Fibroblast of mammary gland (primary cell): ENCODE results near the gene CST7.

ENCODE experiments used
- DNase-seq: peaks from one replicate; pipeline ENCODE4 v3.0.0-alpha.2; 2010; ENCODE audit warnings: low read depth
- H3K4me3 ChIP-seq: 2 replicates; pipeline ENCODE4 v1.5.1; 2011; ENCODE audit warnings: low read depth, mild to moderate bottlenecking, low read length, moderate library complexity; ENCODE audit not compliant: control insufficient read depth
- CTCF ChIP-seq: conservative IDR thresholded peaks from 2 replicates; pipeline ENCODE4 v1.5.1; 2011; ENCODE audit warnings: low read depth, low read length, inconsistent platforms; ENCODE audit not compliant: control insufficient read depth, insufficient read depth

Gene CST7

GRCh38 chr20:24983896-24984295, 34.8 kb downstream of the CST7 start:
- H3K4me3 ChIP-seq, result no peak overlapping the region
- DNase-seq, result no peak
- no peak for TF ChIP-seq CTCF

DNA sequence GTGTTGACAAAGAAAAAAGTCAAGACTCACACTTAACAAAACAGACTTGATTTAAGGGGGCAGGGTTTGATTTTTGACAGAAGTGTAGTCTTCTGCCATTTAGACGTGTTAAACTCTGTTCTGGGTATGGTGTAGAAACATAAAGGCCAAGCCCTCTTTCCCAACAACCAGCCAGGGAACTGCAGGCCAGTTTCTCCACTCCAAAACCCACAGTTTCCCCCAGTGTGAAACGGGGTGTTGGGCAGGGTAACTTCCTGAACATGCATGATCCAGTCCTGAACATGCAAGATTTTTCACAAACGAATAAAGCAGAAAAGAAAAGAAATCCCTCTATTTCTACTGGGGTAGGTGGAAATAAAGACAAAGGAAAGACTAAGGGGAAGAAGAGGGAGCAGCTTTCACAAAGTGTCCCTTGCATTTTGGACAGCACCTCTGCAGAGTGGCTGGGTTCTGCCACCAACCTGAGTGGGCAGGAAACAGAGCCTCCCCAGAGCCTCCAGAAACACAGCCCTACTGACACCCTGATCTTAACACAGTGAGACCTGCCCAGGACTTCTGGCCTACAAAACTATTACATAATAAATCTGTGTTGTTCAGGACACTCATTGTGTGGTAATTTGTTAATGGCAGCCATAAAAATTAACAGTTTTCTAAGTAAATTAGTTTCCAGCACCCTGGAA, 36.0 kb downstream of the CST7 start:
- no peak overlapping the region for H3K4me3 ChIP-seq
- no peak for TF ChIP-seq CTCF
- no peak for DNase-seq

DNA sequence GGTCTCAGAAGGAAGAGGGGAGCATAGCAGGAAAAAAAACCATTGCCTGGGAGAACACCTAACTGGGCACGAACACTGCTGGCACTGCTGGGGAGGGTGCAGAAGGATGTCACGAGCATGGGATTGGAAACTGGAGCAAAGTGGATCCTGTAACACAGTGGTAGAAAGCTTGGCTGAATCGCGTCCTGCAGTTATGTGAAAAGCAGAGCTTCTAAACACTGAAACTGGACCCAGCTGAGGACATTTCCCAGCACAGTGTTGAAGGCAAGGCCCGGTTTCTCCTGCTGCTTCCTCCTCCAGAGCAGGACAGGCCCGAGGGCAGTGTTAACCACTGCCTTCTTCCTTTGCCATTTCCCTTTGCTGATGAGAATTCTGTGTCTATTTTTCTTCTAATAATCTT, 36.7 kb downstream of the CST7 start:
- no peak overlapping the region for H3K4me3 ChIP-seq
- DNase-seq, result no peak
- no peak for TF ChIP-seq CTCF

DNA sequence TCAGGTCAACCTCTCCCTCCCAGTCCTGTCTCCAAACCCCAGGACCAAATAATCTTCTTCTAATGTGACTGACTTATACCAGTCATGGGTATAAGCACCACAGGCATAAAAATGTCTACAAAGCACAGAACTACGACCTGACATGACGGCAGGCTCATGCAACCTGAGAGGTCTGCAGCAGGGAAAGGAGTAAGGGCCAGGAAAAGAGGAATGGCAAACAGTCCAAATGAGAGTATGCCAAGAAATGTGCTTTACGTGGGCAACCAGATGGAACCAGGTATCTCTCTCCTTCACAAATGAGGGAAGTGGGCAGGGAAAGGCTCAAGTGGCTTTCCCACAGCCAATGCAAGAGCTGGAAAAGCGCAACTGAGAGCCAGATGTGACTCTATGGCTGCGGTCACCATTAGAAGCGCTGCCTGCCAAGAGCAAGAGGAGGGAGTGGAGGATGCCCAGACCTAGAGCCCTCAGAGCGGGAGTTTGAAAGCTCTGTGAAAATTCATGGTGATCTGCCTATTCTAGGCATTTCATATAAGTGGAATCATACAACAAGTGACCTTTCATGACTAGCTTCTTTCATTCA, 37.5 kb downstream of the CST7 start:
- no peak for TF ChIP-seq CTCF
- no peak overlapping the region for H3K4me3 ChIP-seq
- DNase-seq, result no peak

DNA sequence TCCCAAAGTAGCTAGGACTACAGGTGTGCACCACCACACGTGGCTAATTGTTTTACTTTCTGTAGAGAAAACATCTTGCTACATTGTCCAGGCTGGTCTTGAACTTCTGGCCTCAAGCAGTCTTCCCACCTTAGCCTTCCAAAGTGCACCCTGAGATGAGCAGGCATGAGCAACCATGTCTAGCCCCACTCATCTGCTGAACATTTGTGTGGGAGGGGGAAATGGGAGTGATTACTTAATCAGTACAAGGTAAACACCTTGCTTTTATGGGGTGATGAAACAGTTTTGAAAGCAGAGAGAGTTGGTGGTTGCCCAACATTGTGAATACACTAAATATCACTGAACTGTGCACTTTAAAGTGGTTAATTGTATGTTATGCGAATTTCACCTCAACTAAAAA, 38.2 kb downstream of the CST7 start:
- H3K4me3 ChIP-seq, result no peak overlapping the region
- DNase-seq, result peak; percentile 29
- TF ChIP-seq CTCF, result no peak

DNA sequence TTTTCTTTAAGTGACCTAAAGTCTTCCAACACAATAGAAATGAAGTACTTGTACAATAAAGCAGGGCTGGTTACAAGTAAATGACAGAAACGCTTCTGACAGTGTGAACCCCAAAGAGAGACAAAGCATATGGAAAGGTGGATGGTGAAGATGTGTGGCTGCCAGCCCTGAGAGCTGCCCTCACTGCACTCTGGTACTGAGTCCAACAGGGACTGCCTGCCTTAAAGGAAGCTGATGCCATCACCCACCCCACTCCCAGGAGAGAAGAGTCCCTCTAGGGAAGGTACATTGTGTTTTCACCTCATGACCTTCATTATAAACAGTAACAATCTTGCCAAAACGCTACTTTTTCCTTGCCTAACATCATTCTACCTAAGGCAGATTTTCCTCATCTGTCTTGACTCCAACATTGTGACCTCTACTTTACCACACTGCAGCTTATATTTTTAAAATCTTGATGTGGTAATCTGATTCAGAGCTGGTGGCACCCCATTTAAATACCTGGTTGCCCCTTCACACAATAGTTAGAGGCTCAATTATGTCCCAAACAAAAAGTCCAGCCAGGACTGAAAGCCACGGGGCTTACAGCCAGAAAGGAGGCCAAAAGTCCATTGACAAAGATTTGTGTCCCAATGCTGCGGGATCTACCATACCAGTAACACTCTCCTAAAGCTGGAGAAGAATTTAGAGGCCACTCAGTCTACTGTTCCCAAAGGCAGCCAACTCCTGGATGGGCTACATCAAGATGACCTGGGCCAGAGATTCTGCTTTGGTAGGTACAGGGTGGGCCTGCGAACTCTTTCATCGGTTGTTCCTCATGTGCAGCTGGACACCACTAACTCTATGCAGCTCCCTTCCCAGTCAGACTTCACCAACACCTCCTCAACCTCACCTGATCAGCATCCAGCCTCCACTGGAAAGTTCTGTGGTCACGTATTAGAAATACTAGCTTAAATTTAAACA, 39.1 kb downstream of the CST7 start:
- no peak for TF ChIP-seq CTCF
- DNase-seq, result no peak
- H3K4me3 ChIP-seq, result no peak overlapping the region
